Gastrocnemius medialis (tissue), 4 donors: ENCODE data around the gene HGD.

Experiments
- POLR2A ChIP-seq, 2 donors: fragments of 450-650 bp; IDR thresholded peaks; one replicate each; pipeline ENCODE4 v1.6.1; 2017; ENCODE audit warnings: antibody characterized with exemption in 2 of 2, mild to moderate bottlenecking in 2 of 2, moderate library complexity in 2 of 2
- TF ChIP-seq, protein P1 (sequence below), 5 experiments: fragments of 450-650 bp in 3 of 5; fragments of 200-600 bp in 2 of 5; sonication (generic) in 2 of 5; IDR thresholded peaks in 4 of 5; conservative IDR thresholded peaks in 1 of 5; 1 replicate in 4 of 5; 2 replicates in 1 of 5; pipeline ENCODE4 v1.5.1; 2016 to 2019; ENCODE audit warnings: antibody characterized with exemption in 5 of 5, mild to moderate bottlenecking in 3 of 5, moderate library complexity in 3 of 5

DNA sequence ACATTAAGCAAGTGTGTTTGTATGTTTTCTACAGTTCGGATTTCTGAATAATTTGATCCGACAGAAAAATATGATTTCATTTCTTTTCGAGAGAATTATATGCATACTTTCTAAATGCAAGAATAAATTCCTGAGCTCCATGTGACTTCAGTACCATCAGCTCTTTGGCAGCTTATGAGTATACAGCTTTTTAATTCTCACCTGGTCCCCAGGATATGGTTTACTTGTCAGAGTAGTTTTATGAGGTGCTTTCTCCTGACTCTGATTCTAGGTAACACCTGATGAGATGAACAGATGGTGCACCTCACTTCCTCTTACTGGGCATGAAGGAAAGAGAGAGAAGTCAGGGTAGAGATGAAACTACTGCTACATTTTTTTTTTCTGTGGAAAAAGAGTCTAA, 3.1 kb downstream of the HGD start:
- TF ChIP-seq, protein P1, sequence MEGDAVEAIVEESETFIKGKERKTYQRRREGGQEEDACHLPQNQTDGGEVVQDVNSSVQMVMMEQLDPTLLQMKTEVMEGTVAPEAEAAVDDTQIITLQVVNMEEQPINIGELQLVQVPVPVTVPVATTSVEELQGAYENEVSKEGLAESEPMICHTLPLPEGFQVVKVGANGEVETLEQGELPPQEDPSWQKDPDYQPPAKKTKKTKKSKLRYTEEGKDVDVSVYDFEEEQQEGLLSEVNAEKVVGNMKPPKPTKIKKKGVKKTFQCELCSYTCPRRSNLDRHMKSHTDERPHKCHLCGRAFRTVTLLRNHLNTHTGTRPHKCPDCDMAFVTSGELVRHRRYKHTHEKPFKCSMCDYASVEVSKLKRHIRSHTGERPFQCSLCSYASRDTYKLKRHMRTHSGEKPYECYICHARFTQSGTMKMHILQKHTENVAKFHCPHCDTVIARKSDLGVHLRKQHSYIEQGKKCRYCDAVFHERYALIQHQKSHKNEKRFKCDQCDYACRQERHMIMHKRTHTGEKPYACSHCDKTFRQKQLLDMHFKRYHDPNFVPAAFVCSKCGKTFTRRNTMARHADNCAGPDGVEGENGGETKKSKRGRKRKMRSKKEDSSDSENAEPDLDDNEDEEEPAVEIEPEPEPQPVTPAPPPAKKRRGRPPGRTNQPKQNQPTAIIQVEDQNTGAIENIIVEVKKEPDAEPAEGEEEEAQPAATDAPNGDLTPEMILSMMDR (IDR thresholded peaks at IDR 0.05 in 4 of 5, conservative IDR thresholded peaks at IDR 0.05 in 1 of 5), result no peak
- TF ChIP-seq POLR2A (IDR thresholded peaks at IDR 0.05), result no peak
